HL-60 (cell line): Measurements from ENCODE around the gene GPER1.

Experiments
- CTCF ChIP-seq: IDR thresholded peaks from one replicate; pipeline ENCODE4 v1.5.1; 2011; ENCODE audit warnings: low read length, control low read depth, inconsistent platforms; ENCODE audit not compliant: insufficient read depth
- GABPA ChIP-seq: IDR thresholded peaks from 2 replicates; pipeline ENCODE4 v1.6.1; 2012; ENCODE audit warnings: low read depth
- REST ChIP-seq: IDR thresholded peaks from 2 replicates; pipeline ENCODE4 v1.6.1; 2012; ENCODE audit warnings: low read depth; ENCODE audit not compliant: insufficient replicate concordance

- TF ChIP-seq REST = no peak
- TF ChIP-seq CTCF = no peak
- TF ChIP-seq GABPA = no peak
Measured at GRCh38 chr7:1061180-1061579, 26.7 kb upstream of the GPER1 start.
